ENCODE data around the gene NAA40.

The NAA40 gene

DNA sequence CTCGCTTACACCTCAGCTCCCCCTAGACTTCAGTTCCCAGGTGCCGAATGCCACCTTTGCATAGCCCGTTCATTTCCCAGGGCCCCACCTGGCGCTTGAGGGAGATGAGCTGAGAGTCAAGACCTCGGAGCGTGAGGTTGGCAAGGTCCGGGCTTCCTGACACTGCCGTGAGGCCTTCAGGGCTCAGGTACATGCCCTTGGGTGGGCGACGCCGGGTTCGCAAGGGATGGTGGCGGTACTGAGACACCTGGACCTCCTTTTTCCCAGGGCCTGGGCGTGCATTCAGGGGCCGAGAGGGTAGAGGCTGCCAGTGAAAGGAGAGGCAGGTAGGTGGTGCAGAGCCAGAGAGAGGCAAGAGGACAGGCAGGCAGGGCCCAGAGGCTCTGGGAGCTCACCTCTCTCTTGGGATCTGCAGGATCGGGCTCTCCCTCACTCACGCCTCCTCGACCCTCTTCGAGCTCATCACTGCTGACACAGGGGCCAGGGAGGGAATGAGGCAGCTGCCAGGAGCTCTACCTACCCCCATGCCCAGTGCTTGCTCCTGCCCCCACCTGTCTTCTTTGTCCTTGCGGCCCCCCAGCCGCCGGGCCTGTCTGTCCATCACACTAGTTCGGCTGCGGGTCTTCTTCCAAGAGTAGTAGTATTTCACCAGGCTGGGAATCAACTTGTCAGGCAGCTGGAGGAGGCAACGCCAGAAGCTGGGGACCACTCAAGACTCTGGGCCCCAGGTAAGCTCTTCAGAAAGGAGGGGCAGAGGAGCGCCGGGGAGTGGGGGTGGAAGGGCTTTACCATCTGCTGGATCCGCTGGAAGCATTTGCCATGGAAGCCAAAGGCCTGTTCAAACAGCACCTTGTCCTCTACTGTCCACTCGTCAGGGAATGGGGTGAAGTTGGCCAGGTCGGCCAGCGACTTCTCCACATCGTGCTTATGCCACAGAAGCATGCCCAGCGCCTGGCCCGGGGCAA is 24.7 kb upstream of the NAA40 start:
- no peak for DNase-seq

GRCh38 chr11:63914896-63915691 is 23.7 kb upstream of the NAA40 start:
- no peak for DNase-seq

DNA sequence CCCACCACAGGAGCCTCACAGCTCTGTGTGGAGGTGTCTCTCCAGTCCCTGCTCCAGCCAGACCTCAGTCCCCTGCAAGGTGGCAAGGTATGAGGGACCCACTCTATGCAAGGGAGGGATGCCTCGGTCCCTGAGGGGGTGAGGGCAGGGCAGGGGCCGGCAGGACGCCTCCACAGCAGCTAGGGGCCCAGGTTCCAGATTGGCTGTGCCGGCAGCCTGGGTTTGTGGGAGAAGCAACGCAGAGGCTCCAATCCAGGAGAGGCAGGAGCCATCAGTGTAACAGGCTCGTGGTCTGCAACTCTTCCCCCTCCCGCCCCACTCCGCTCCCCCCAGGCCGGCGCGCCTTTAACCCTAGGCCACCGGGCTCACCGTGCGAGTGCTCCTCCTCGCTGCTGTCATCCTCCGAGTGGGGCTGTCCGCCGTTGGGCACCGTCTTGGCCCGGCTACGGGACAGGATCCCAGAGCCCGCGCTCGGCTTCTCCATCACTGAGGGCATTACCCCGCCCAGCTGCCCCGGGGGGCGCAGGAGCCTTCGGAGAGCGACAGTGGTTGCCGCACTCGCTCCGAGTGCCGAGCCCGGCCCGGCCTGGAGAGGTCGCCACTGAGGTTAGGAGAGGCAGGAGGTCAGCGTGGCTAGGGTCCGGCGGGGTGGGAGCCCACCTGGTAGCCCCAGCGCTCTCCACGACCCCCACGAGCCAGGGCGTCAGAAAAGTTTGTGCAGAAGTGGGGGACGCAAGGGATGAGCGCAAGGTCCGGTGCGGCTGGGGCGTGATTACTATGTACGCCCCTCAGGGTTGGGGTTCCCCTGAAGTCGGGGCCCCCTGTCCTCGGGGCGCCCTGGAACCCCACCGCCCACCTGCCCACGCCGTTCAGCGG is 22.6 kb upstream of the NAA40 start:
- DNase-seq, result peak; percentile 42

DNA sequence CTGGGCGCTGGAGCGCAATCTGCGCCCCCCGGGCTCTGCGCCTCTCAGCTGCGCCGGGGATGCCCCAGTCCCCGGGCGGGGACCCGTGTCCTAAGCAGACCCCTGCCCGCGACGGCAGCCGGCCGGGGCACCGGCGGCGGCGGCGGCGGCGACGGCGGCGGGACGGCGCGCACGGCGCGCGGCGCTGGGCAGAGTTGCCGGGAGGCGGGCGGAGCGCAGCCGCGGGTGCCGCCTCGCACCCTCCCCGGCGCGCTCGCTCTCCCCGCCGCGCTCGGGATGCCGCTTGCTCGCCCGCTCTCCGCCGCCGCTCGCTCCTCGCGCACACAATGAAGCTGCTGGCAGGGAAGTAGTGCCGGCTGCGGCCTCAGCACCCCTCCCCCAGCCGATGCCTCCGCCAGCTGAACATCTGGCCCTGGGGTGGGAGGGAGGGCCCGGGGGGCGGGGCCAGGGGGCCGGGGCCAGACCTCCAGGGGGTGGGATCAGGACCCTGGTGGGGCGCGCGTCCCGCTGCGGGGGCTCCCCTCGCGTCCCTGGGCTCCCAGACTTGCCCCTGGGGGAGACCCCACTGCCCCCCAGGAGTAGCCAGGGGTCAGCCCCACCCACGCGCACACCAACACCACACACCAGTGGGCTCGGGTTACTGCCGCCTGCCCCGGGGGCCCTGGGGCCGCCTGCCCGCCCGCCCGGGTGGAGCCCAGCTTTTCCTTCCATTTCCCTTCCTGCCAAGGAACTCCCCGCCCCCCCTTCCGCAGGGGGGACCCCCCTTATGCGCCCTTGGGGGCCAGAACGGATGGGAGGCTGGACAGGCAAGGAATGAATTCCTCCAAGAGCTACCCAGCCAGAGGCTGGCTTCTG is 21.7 kb upstream of the NAA40 start, which contains the start of gene RCOR2:
RCOR2 (minus strand) TSS at position 328 of the 855 bp plus-strand sequence. CDS start 708 bp downstream, outside the sequence.
- peak; percentile 67 for DNase-seq

DNA sequence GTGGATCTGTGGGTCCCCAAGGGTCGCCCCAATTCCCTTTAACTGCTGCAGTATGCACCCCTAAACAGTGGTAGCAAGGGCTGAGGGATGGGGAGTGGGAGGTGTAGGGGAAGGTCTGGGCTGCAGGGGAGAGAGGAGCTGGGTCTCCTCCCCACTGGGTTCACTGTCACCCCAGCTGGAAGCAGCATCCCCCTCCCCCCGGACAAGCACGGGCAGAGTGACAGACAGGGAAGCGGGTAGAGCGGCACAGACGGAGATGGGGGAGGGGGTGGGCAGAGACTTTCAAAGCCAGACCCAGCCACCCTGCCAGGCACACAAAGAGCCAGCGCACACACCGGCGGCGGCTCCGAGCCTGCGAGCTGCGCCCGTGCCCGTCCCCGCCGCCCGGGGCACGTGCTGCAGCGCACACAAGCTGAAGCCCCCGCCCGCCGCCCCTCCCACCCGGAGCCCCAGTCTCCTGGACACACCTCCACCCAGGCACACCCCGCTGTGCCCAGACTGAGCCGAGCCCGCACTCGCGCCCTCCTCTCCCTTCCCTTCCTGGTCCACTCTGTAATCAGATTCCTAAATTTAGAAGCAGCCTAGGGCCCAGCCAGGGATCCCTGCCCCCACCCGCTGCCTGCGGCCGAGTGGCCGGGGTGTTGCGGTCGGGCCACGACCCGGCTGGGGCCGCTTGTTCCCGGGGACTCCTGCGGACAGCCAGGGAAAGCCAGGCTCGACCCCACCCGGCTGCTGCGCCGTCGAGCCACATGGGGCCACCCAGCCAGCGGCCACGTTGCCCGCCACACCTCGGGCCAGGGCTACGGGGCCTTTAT is 20.9 kb upstream of the NAA40 start:
- DNase-seq, result peak; percentile 80

DNA sequence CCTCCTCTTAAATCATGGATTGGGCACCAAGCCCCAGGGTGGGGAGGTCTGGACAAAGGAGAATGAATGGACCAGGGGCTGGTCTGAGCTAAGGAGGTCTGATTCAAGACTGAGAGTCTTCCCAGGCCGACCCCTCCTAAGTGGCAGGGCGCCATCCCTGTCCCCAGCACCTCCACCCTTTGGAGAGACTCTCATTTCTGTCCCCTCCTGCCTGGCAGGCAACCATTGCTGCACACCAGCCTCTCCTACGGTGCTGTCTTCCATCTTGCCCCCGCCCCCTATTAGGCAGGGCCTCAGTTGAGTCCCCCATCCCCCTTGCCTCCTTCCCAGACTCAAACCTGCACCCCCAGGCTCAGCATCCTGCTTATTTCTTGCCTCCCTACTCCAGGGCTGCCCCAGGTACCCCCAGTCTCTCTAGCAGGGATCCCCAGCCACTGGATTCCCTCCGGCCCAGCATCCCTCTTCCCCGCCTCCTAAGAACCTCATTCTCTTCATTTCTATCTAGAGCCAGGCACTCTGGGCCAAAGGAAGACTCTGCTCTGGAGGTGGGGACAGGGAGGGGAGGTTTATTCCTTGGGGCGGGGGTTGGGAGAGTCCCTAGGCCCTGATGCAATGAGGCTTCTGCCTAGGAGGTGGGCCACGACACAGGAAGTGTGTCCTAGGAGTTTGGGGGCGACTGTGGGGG is 20.2 kb upstream of the NAA40 start:
- DNase-seq, result peak; percentile 79

DNA sequence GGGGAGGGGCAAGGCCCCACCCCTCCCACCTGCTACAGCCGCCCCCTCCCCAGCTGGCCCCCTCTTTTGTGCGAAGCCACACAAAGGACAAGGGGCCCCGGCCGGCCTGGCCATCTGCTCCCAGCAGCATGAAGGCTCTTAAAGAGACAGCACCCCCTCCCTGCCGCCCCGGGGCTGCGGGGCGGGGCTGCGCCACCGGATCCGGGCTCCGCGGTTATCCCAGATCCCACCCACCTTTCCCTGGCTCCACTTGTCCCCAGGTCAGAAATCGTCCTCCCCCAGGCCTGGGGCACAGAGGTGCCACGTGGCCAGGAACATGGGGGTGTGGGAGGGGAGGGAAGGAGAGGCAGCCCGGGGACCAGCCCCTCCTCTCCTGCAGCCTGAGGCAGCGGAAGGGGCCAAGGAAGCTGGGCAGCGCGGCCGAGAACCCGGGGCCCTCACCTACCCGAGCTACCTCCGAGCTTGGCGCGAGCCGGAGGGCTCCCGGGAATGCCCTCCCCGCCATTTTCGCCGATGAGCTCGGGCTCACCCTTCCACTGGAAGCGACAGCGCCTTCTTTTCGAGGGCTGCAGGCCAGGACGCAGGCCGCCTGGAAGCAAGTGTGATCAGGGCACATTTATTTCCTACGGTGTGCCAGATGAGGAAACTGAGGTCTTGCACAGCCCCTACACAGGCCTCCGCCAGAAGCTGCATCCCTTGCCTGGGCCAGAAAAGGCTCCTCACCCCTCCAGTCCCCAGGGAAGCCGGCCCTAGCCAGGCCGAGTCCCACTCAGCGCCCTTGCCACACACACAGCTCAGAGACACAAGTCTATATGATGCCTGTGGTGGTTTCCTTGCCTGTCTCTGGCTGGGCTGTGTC is 19.3 kb upstream of the NAA40 start:
- DNase-seq, result peak; percentile 86

DNA sequence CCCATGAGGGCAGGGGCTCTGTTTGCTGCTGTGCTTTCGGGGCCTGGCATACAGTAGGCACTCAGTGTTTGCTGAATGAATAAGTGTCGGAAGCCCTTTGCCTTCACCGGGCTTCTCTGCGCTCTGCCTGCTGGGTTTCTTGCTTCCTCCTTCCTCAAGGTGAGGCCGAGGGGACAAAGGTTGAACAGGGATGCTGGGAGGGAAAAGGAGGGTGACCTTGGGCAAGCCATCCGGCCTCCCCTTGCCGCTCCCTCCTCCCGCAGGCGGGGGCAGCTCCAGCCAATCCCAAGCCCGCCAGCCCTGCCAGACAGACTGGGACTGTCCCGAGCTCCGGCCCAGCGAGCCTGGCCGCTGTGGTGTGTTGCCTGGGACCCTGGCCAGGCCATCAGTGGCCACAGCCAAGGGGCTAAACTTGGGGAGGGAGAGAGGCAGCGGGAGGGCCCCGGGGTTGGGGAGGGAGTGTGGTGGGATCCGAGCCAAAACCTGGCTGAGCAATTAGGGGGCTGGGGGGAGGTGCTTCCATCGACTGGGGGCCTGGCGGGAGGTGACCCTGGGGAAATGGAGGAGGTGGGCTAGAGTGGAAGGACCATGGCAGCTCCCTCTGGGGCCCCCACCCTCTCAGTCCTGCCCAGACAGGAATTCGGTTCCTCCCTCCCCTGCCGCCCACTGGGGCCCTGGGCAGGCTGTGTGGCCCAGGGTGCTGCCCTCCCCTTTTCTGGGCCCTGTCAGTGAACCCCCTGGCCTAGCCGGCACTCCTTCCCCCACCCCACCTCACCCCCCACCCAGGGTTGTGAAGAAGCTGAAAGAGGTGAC is 18.5 kb upstream of the NAA40 start:
- no peak for DNase-seq

GRCh38 chr11:63920939-63921417 is 17.8 kb upstream of the NAA40 start:
- DNase-seq, result no peak

DNA sequence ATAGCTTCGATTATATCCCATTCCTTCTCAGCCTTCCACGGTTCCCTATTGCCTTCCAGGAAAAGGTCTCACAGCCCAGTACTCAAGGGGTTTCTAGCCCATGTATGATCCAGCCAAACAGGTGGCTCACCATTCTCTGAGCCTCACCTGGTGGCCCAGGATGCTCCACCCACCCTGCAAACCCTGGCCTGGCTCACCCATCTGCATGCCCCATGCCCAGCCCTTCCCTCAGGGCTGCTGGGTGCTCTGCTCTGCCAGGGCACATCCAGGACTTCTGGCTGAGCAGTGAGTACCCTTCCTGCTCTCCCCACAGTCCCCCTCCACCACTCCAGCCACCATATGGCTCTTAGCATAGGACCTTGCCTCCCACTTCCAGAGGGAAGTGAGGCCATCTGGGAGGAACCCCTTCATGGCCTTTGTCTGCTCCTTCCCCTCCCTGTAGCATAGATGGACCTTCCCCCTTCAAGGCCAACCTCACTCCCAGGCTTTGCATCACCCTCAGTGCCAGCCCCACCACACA is 16.1 kb upstream of the NAA40 start:
- DNase-seq, result no peak

DNA sequence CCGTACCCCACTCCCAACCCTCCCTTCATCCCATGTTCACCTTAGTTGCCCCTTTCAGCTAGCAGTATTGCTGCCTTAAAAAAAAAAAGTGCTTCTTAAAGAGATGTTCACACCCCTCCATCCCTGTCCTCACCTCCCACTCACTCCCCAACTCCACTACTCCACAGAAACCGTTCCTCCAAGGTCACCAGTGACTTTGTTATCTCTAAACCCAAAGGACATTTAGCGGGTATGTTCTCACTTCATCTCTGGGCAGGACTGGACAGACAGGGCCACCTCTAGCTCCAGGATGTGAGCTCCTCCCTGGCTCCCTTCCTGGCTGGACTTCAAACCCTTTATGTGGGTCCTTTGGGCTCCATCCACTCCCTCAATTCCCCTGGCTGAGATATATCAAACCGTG is 15.5 kb upstream of the NAA40 start:
- DNase-seq, result no peak

- no peak for DNase-seq
Measured at GRCh38 chr11:63929616-63930015, 9.2 kb upstream of the NAA40 start.

- DNase-seq, result no peak
Measured at GRCh38 chr11:63931045-63931444, 7.8 kb upstream of the NAA40 start.

DNA sequence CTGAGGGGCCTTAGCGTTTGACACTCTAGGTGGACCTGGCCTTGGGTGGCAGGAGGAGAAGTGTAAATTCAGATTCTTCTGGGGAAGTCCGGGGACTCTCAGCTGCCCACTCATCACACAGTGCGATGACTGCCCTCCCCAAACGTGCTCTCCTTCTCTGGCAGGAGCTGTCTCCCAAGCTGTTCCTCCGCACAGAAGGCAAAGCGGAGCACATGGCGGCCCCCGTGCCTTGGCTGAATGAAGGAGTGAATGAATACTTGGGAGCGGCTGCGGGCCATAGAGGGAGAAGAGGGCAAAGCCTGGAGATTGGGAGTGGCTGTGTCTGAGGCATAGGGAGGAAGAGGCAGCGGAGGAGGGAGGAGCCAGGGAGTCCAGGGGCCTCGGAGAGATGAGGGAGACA is 6.9 kb upstream of the NAA40 start:
- no peak for DNase-seq

GRCh38 chr11:63933459-63933858 is 5.3 kb upstream of the NAA40 start:
- no peak for DNase-seq

GRCh38 chr11:63937713-63938478 is 906 bp upstream of the NAA40 start:
- no peak for DNase-seq

GRCh38 chr11:63939397-63939891 is 642 bp downstream of the NAA40 start:
- no peak for DNase-seq

All from DMS79 (cell line).